ENCODE data around the gene PPP1R15B. TPM values are rescaled to one million over a fixed set of nuclear protein-coding genes. Genes with fewer than 3 reads are reported as not detected.
A peak's percentile ranks its signal among the peaks of the same experiment; 100 is the strongest.

PPP1R15B gene
- total RNA-seq, 4 donors from 2014 or later: 44.4 to 53.2 (median 50.9) TPM

DNA sequence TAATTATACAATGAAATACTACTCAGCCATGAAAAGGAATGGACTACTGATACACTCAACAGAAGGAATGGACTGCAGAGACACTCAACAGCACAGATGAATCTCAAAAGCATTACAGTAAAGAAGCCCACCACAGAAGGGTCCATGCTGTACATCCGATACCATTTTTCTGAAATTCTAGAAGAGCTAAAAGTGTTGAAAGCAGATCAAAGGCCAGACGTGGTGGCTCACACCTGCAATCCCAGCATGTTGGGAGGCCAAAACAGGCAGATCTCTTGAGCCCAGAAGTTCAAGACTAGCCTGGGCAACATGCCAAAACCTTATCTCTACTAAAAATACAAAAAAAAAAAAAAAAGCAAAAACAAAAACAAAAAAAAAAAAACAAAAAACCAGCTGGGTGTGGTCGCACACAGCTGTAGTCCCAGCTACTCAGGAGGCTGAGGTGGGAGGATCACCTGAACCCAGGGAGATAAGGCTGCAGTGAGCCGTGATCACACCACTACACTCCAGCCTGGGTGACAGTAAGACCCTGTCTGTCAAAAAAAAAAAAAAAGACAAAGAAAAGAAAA, 15.5 kb downstream of the PPP1R15B start:
- H3K27me3 ChIP-seq: no peaks in the 10 kb centered on the region
- ATAC-seq: no peak
- peaks cover 0 to 7% (median 0%) of the 10 kb centered on the region in 3 donors for H3K4me1 ChIP-seq
- TF ChIP-seq, protein P1, sequence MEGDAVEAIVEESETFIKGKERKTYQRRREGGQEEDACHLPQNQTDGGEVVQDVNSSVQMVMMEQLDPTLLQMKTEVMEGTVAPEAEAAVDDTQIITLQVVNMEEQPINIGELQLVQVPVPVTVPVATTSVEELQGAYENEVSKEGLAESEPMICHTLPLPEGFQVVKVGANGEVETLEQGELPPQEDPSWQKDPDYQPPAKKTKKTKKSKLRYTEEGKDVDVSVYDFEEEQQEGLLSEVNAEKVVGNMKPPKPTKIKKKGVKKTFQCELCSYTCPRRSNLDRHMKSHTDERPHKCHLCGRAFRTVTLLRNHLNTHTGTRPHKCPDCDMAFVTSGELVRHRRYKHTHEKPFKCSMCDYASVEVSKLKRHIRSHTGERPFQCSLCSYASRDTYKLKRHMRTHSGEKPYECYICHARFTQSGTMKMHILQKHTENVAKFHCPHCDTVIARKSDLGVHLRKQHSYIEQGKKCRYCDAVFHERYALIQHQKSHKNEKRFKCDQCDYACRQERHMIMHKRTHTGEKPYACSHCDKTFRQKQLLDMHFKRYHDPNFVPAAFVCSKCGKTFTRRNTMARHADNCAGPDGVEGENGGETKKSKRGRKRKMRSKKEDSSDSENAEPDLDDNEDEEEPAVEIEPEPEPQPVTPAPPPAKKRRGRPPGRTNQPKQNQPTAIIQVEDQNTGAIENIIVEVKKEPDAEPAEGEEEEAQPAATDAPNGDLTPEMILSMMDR (IDR thresholded peaks at IDR 0.05): no peak
- no peaks in the 10 kb centered on the region for H3K9me3 ChIP-seq
- no peak overlapping the region for H3K27ac ChIP-seq
- peaks cover 0 to 28% of the 10 kb centered on the region in 2 donors for H3K36me3 ChIP-seq
- 73 to 100% methylated on average over 1 to 4 of the region's 4 CpGs for WGBS, 2 donors (ENCODE audit: low coverage in 1 of 2)
- H3K4me3 ChIP-seq: no peak overlapping the region

DNA sequence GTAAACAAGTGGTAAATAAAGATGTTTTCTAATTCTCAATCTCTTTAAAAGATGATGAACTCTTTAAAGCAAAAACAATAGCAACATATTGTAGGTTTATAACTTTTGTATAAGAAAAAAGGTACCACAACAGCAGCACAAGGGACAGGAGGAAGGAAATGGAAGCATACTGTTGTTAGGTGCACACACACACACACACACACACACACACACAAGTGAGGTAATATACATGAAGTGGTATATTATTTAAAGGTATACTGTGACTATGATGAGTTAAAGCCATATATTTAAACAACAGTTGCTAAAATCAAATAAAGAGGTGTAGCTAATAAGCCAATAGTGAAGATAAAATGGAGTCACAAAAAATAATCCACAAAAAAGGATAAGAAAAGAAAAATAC, 20.0 kb downstream of the PPP1R15B start:
- H3K4me3 ChIP-seq: no peak overlapping the region
- no peak for ATAC-seq
- no peaks in the 10 kb centered on the region for H3K9me3 ChIP-seq
- H3K27ac ChIP-seq: no peak overlapping the region
- H3K27me3 ChIP-seq: no peaks in the 10 kb centered on the region
- H3K36me3 ChIP-seq: no peaks in the 10 kb centered on the region
- H3K4me1 ChIP-seq: peaks cover 0 to 8% (median 0%) of the 10 kb centered on the region in 3 donors
- TF ChIP-seq, protein P1 (IDR thresholded peaks at IDR 0.05): no peak
- no peak for TF ChIP-seq POLR2AphosphoS5 (IDR thresholded peaks at IDR 0.05)

DNA sequence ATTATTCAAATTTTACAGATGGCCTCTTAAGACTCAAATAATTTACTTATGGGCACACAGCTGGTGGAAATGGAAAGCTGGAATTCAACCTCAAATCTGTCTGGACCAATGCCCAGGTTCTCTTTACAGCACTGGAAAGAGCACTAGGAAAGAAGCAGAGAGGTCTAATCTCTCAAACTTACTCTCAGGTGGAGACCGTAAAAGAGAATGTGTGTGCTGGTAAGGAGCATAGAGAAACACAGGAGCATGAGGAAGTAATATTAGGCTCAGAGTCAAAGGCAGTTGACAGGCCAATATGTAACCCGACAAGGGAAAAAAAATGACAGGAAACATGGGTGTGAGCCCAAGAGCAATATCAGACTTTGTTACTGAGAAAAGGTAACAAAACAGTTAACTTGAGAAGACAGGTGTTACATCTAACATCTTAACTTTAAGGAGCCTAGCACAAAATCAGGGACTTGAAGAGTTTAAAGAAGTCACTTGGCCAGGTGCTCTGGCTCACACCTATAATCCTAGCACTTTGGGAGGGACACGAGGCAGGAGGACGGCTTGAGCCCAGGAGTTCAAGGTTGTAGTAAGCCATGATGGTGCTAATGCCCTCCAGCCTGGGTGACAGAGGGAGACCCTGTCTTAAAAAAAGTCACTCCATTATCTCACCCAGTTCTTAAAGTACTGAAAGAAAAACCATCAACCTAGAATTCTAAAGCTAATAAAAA, 20.7 kb downstream of the PPP1R15B start:
- Histone ChIP-seq H3K4me3 (no peak overlapping the region), H3K36me3 (no peaks in the 10 kb centered on the region), H3K9me3 (no peaks in the 10 kb centered on the region), H3K4me1 (peaks cover 0 to 8% (median 0%) of the 10 kb centered on the region in 3 donors), H3K27ac (no peak overlapping the region), H3K27me3 (no peaks in the 10 kb centered on the region)
- 19 to 42% methylated on average over 4 of the region's 4 CpGs for WGBS, 2 donors (ENCODE audit: low coverage in 1 of 2)
- TF ChIP-seq, protein P1 (IDR thresholded peaks at IDR 0.05): no peak
- TF ChIP-seq POLR2A (IDR thresholded peaks at IDR 0.05): no peak
- ATAC-seq: no peak

DNA sequence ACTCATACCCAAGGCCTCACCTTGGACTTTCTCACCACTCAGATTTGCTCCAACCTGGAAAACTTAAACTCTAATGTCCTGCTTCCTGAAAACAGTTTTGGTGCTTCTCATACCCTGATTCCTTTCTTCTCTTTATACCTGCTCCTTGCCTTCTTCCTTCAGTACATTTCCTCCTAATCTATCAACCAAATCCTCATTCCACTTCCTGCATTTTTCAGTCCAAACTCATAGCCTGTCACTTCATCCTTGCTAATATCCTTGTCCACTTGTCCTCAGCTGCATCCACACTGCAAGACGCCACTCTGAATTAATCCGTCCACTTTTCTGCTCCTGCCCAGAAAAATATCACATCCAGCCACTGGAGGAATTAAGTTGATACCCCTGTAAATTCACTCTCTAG, 25.9 kb downstream of the PPP1R15B start:
- ATAC-seq: no peak
- no peak overlapping the region for H3K4me3 ChIP-seq
- no peaks in the 10 kb centered on the region for H3K9me3 ChIP-seq
- TF ChIP-seq POLR2AphosphoS5 (IDR thresholded peaks at IDR 0.05): no peak
- no peak for TF ChIP-seq POLR2A (IDR thresholded peaks at IDR 0.05)
- no peak for TF ChIP-seq EP300 (IDR thresholded peaks at IDR 0.05)
- TF ChIP-seq, protein P1 (IDR thresholded peaks at IDR 0.05): no peak
- 89 to 93% methylated on average over 2 of the region's 2 CpGs for WGBS, 2 donors (ENCODE audit: low coverage in 1 of 2)
- H3K4me1 ChIP-seq: peaks cover 0 to 13% (median 0%) of the 10 kb centered on the region in 3 donors
- H3K27ac ChIP-seq: no peak overlapping the region
- H3K36me3 ChIP-seq: no peaks in the 10 kb centered on the region
- H3K27me3 ChIP-seq: no peaks in the 10 kb centered on the region

DNA sequence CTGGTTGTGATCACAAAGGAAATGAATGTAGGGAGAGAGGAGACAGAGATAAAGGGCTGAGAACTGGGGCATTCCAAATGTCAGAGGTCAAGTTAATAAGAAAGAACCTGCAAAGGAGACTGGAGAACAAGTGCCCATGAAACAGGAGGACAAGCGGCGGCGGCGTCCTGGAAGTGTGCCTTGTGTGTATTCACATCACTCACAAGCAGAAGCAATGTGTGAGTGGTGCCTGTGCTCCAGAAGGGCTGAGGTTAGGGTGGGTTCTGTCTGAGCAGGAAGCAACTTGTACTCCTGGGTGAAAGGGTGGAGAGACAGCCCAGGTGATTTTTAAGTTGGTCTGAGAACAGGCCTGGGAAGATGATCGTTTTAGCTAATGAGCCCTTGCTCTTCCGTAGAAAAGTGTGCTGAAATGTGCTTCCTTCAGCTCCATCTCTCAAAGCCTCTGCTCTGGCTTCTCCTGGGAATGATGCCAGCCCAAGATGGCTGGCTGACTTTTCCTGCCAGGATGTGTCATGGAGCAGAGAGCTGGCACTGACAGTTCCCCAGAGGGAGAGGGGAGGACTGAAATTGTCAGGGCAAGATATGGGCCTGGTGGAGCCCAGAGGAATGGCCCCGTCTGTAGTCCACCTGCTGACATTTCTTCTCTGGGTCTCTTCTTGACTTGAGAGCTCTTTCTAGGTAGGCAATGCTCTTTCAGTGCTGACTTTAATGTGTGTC, 26.8 kb downstream of the PPP1R15B start:
- H3K36me3 ChIP-seq: no peaks in the 10 kb centered on the region
- no peaks in the 10 kb centered on the region for H3K27me3 ChIP-seq
- TF ChIP-seq, protein P1 (IDR thresholded peaks at IDR 0.05): no peak
- TF ChIP-seq POLR2AphosphoS5 (IDR thresholded peaks at IDR 0.05): no peak
- TF ChIP-seq EP300 (IDR thresholded peaks at IDR 0.05): no peak
- TF ChIP-seq POLR2A (IDR thresholded peaks at IDR 0.05): no peak
- no peaks in the 10 kb centered on the region for H3K9me3 ChIP-seq
- 49 to 83% methylated on average over 4 to 6 of the region's 7 CpGs for WGBS, 2 donors (ENCODE audit: low coverage in 1 of 2)
- ATAC-seq: peak; percentile 58
- H3K4me3 ChIP-seq: no peak overlapping the region
- H3K27ac ChIP-seq: no peak overlapping the region
- peaks cover 0 to 9% (median 0%) of the 10 kb centered on the region in 3 donors for H3K4me1 ChIP-seq

Data from gastroesophageal sphincter (tissue), 4 donors.